A549 treated with CpdA at 1 μM for 4 hours (cell line): ENCODE measurements around the gene GTF3C1. TPM values are rescaled to one million over a fixed set of nuclear protein-coding genes. Genes with fewer than 3 reads are reported as not detected.

ENCODE experiments used
- total RNA-seq: library from RNA; stranded (reverse); fragments of 200-300 nt; extraction: Qiagen RNA extraction; gene quantifications from 5 replicates; pipeline ENCODE4 v1.2.3, GENCODE V29; 2022; ENCODE audit warnings: low read depth

GTF3C1 gene
- total RNA-seq: 73.5 to 86.2 TPM (median 77.0 TPM) in 5 replicates

GRCh38 chr16:27549746-27550581 lies at the start of gene GTF3C1, which contains the start of gene KATNIP:
GTF3C1 (minus strand) TSS chr16:27549913; CDS start chr16:27549890, 23 bp downstream.
KATNIP (plus strand) TSS chr16:27550144; CDS start chr16:27550171, 27 bp downstream.

Other genes with a start within 250 kb of the GTF3C1 start
- gene IL4R, start 235.9 kb downstream of the GTF3C1 start, total RNA-seq: 38.9 to 50.9 TPM (median 43.0 TPM) in 5 replicates
- 0.02 to 0.04 TPM in 2 of 5 replicates, not detected in the others for gene IL21R, start 147.7 kb downstream of the GTF3C1 start, total RNA-seq
- 10.8 to 16.6 TPM (median 15.8 TPM) in 5 replicates for gene KATNIP, start 231 bp upstream of the GTF3C1 start, total RNA-seq